Glomerular endothelial cell (primary cell): ENCODE data around the gene OR10J1. TPM values are rescaled to one million over a fixed set of nuclear protein-coding genes. Genes with fewer than 3 reads are reported as not detected.

ENCODE experiments used
- DNase-seq: peaks from one replicate; pipeline ENCODE4 v3.0.0-alpha.2; 2011; ENCODE audit warnings: low read depth, low spot score; ENCODE audit errors: extremely low read depth
- total RNA-seq: library from RNA; depleted of rRNA; stranded (reverse); fragments of >200 nt; gene quantifications from 2 replicates; pipeline ENCODE4 v1.2.3, GENCODE V29; 2015

Gene OR10J1
- total RNA-seq, 1 donor from 2014 or later = not detected

DNA sequence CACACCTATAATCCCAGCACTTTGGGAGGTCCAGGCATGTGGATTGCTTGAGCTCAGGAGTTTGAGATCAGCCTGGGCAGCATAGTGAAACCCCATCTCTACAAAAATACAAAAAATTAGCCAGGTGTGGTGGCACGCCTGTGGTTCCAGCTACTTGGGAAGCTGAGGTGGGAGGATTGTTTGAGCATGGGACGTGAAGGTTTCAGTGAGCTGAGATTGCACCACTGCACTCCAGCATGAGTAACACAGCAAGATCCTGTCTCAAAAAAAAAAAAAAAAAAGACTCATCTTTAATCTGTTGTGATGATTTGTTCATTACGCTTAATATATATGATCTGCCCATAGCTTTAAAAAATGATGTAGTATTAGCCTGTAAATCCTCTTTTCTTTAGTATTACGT lies 44.0 kb downstream of the OR10J1 start:
- no peak for DNase-seq

Other genes starting within 250 kb of the OR10J1 start
- gene ACKR1, start 234.8 kb upstream of the OR10J1 start, total RNA-seq = 0.06 TPM in 1 of 2 replicates, not detected in the other
- not detected in 2 replicates for gene FCER1A, start 137.4 kb upstream of the OR10J1 start, total RNA-seq
- gene OR10J4, start 7.5 kb upstream of the OR10J1 start, total RNA-seq = not detected in 2 replicates
- not detected in 2 replicates for gene OR10J5, start 96.3 kb downstream of the OR10J1 start, total RNA-seq
- gene APCS, start 148.1 kb downstream of the OR10J1 start, total RNA-seq = not detected in 2 replicates